ENCODE measurements around the gene LRIT2. TPM values are rescaled to one million over a fixed set of nuclear protein-coding genes. Genes with fewer than 3 reads are reported as not detected.

The LRIT2 gene
- total RNA-seq, 1 donor from 2014 or later, result not detected

GRCh38 chr10:84264611-84265141 is 39.3 kb upstream of the LRIT2 start:
- no peak overlapping the region for H3K4me3 ChIP-seq (ENCODE audit: low read depth, low read length)
- peak; percentile 99 for TF ChIP-seq CTCF (conservative IDR thresholded peaks at IDR 0.05; ENCODE audit: low read depth, low read length)
- DNase-seq (ENCODE audit: low read depth), result no peak

GRCh38 chr10:84263716-84264115 is 38.4 kb upstream of the LRIT2 start:
- TF ChIP-seq CTCF (conservative IDR thresholded peaks at IDR 0.05; ENCODE audit: low read depth, low read length), result no peak
- no peak for DNase-seq (ENCODE audit: low read depth)
- H3K4me3 ChIP-seq (ENCODE audit: low read depth, low read length), result no peak overlapping the region

- TF ChIP-seq CTCF (conservative IDR thresholded peaks at IDR 0.05; ENCODE audit: low read depth, low read length), result no peak
- DNase-seq (ENCODE audit: low read depth), result no peak
- no peak overlapping the region for H3K4me3 ChIP-seq (ENCODE audit: low read depth, low read length)
Measured at GRCh38 chr10:84262190-84262956, 37.0 kb upstream of the LRIT2 start.

GRCh38 chr10:84261236-84261915 is 36.0 kb upstream of the LRIT2 start:
- TF ChIP-seq CTCF (conservative IDR thresholded peaks at IDR 0.05; ENCODE audit: low read depth, low read length), result no peak
- no peak overlapping the region for H3K4me3 ChIP-seq (ENCODE audit: low read depth, low read length)
- DNase-seq (ENCODE audit: low read depth), result no peak

- TF ChIP-seq CTCF (conservative IDR thresholded peaks at IDR 0.05; ENCODE audit: low read depth, low read length), result no peak
- no peak overlapping the region for H3K4me3 ChIP-seq (ENCODE audit: low read depth, low read length)
- DNase-seq (ENCODE audit: low read depth), result no peak
Measured at GRCh38 chr10:84258034-84258695, 32.8 kb upstream of the LRIT2 start.

- DNase-seq (ENCODE audit: low read depth), result no peak
- TF ChIP-seq CTCF (conservative IDR thresholded peaks at IDR 0.05; ENCODE audit: low read depth, low read length), result no peak
Measured at GRCh38 chr10:84257343-84258020, 32.1 kb upstream of the LRIT2 start.

More at GRCh38 chr10:84257343-84258020, 32.1 kb upstream of the LRIT2 start:
- H3K4me3 ChIP-seq (ENCODE audit: low read depth, low read length), result no peak overlapping the region
